Endodermal cell (in vitro differentiated cells): ENCODE measurements around the gene PPM1A. TPM values are rescaled to one million over a fixed set of nuclear protein-coding genes. Genes with fewer than 3 reads are reported as not detected.

Experiments
- DNase-seq: peaks from one replicate; pipeline ENCODE4 v3.0.0-alpha.2; 2017
- H3K27ac ChIP-seq: 2 replicates; pipeline ENCODE4 v1.5.1; 2013; ENCODE audit warnings: mild to moderate bottlenecking, low read depth, low read length, moderate library complexity
- H3K27me3 ChIP-seq: 2 replicates; pipeline ENCODE4 v1.6.1; 2013; ENCODE audit warnings: mild to moderate bottlenecking, low read length, moderate library complexity; ENCODE audit not compliant: insufficient read depth, control insufficient read depth, poor library complexity, severe bottlenecking
- H3K36me3 ChIP-seq: 2 replicates; pipeline ENCODE4 v1.7.0; 2013; ENCODE audit warnings: mild to moderate bottlenecking, low read length, moderate library complexity; ENCODE audit not compliant: control insufficient read depth, insufficient read depth
- H3K4me1 ChIP-seq: one replicate; pipeline ENCODE4 v1.7.0; 2013; ENCODE audit warnings: low read length; ENCODE audit not compliant: control insufficient read depth, insufficient read depth
- H3K4me3 ChIP-seq: 2 replicates; pipeline ENCODE4 v1.5.1; 2013; ENCODE audit warnings: mild to moderate bottlenecking, low read length, moderate library complexity
- H3K9ac ChIP-seq: 2 replicates; pipeline ENCODE4 v1.6.1; 2013; ENCODE audit warnings: mild to moderate bottlenecking, low read length, moderate library complexity; ENCODE audit not compliant: poor library complexity, severe bottlenecking; ENCODE audit errors: extremely low read depth
- H3K9me3 ChIP-seq: 2 replicates; pipeline ENCODE4 v1.6.1; 2013; ENCODE audit warnings: mild to moderate bottlenecking, low read length, moderate library complexity; ENCODE audit not compliant: control insufficient read depth
- H3K27ac Mint-ChIP-seq: 2 replicates; pipeline ENCODE4 v1.8.0; 2020; ENCODE audit warnings: mixed read lengths
- H3K27me3 Mint-ChIP-seq: 2 replicates; pipeline ENCODE4 v1.8.0; 2021; ENCODE audit warnings: mild to moderate bottlenecking, mixed read lengths; ENCODE audit not compliant: insufficient read depth
- H3K36me3 Mint-ChIP-seq: 2 replicates; pipeline ENCODE4 v1.8.0; 2020; ENCODE audit warnings: low read depth, mixed read lengths
- H3K4me1 Mint-ChIP-seq: 2 replicates; pipeline ENCODE4 v1.8.0; 2020; ENCODE audit warnings: mixed read lengths
- H3K4me3 Mint-ChIP-seq: 2 replicates; pipeline ENCODE4 v1.8.0; 2020; ENCODE audit warnings: mild to moderate bottlenecking, moderate library complexity, mixed read lengths
- H3K9me3 Mint-ChIP-seq: 2 replicates; pipeline ENCODE4 v1.8.0; 2020; ENCODE audit warnings: mild to moderate bottlenecking, mixed read lengths
- CTCF ChIP-seq: fragments of 200-600 bp; sonication (generic); conservative IDR thresholded peaks from 2 replicates; pipeline ENCODE4 v1.5.0; 2021; ENCODE audit warnings: antibody characterized with exemption, mild to moderate bottlenecking
- WGBS, 2 experiments: methylation state at CpG; one replicate each; pipeline versions ENCODE4 v1.1.5 to v1.1.7; 2013; ENCODE audit warnings: missing lambda C conversion rate in 2 of 2, mixed read lengths in 1 of 2; ENCODE audit not compliant: insufficient coverage in 1 of 2, insufficient read length in 1 of 2; 5-methylcytosine and 5-hydroxymethylcytosine counted together
- total RNA-seq, 2 donors: library from RNA; stranded (reverse); fragmentation: NEBNext Ultra II Directional in 1 of 2; extraction: Animal tissue kit (Norgen Biotek cat#: 25700) in 1 of 2; gene quantifications; 2 replicates in 1 of 2; 3 replicates in 1 of 2; pipeline ENCODE4 v1.2.1, GENCODE V29; 2021

Gene PPM1A
- total RNA-seq, 2 donors from 2014 or later = 38.9 to 42.9 TPM

DNA sequence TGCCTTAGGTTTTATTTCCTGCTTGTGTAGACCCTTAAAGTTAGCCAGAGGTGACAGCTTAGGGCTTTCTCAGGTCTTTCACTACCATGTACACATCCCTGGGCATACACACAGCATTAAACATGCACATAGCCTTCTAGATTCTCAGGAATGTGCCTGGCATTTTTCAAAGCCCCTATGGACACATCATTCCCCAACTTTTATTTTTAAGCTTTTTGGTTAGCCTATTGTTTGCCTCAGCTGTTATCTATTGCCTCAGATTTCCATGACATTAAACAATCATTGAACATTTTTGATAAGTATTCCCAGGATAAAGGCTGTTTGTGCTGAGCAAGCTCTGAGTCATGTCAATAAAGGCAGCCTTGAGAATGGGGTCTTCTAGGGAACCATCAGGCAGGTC, 15.1 kb upstream of the PPM1A start:
- Histone ChIP-seq H3K27ac (no peak overlapping the region), H3K4me1 (no peaks in the 10 kb centered on the region), H3K9me3 (peaks cover 13% of the 10 kb centered on the region), H3K27me3 (no peaks in the 10 kb centered on the region), H3K4me3 (no peak overlapping the region), H3K36me3 (no peaks in the 10 kb centered on the region), H3K9ac (no peak overlapping the region)
- Mint-ChIP-seq H3K4me3 (no peak overlapping the region), H3K27me3 (no peaks in the 10 kb centered on the region), H3K9me3 (peaks cover 6% of the 10 kb centered on the region), H3K36me3 (no peaks in the 10 kb centered on the region), H3K4me1 (peaks cover 8% of the 10 kb centered on the region), H3K27ac (no peak overlapping the region)
- no peak for DNase-seq
- no peak for TF ChIP-seq CTCF

- H3K4me1 Mint-ChIP-seq = peaks cover 10% of the 10 kb centered on the region
- H3K9me3 Mint-ChIP-seq = peaks cover 6% of the 10 kb centered on the region
- no peak for DNase-seq
- H3K9ac ChIP-seq = no peak overlapping the region
- no peak overlapping the region for H3K4me3 Mint-ChIP-seq
- H3K27ac Mint-ChIP-seq = no peak overlapping the region
- H3K27me3 Mint-ChIP-seq = no peaks in the 10 kb centered on the region
- no peaks in the 10 kb centered on the region for H3K27me3 ChIP-seq
- WGBS, 2 experiments = 82% methylated on average over 2 of the region's 2 CpGs; no CpG with 5 or more reads in 1 of the 2 experiments
- TF ChIP-seq CTCF = no peak
- H3K36me3 ChIP-seq = no peaks in the 10 kb centered on the region
- peaks cover 13% of the 10 kb centered on the region for H3K9me3 ChIP-seq
- H3K27ac ChIP-seq = no peak overlapping the region
- no peak overlapping the region for H3K4me3 ChIP-seq
- H3K4me1 ChIP-seq = no peaks in the 10 kb centered on the region
- no peaks in the 10 kb centered on the region for H3K36me3 Mint-ChIP-seq
Observed at GRCh38 chr14:60235440-60235839, 13.6 kb upstream of the PPM1A start.

DNA sequence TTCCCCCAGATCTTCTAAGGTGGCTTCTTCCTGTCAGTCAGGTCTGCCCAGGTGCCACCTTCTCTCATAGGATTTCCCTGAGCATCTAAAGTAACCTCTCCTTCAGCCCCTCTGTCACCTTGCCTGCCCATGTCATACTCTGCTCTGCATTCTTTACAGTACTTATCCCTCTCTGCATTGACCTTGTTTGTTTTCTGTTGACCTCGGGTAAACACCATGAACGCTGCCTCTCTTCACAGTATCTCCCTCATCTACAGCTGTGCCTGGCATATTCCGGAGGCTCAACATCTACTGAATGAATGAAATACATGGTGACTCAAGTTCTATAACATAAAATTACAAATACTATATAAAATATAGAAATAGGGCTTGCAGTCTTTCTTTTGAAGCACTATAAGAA, 10.1 kb upstream of the PPM1A start:
- Histone ChIP-seq H3K27me3 (no peaks in the 10 kb centered on the region), H3K36me3 (no peaks in the 10 kb centered on the region), H3K27ac (no peak overlapping the region), H3K9me3 (no peaks in the 10 kb centered on the region), H3K4me1 (no peaks in the 10 kb centered on the region), H3K4me3 (no peak overlapping the region), H3K9ac (no peak overlapping the region)
- no peaks in the 10 kb centered on the region for H3K36me3 Mint-ChIP-seq
- TF ChIP-seq CTCF = no peak
- H3K27ac Mint-ChIP-seq = no peak overlapping the region
- no peak overlapping the region for H3K4me3 Mint-ChIP-seq
- 86% methylated on average over 3 of the region's 3 CpGs; no CpG with 5 or more reads in 1 of the 2 experiments for WGBS, 2 experiments
- no peaks in the 10 kb centered on the region for H3K9me3 Mint-ChIP-seq
- no peaks in the 10 kb centered on the region for H3K27me3 Mint-ChIP-seq
- DNase-seq = no peak
- peaks cover 5% of the 10 kb centered on the region for H3K4me1 Mint-ChIP-seq
